ENCODE measurements around the gene YAP1. TPM values are rescaled to one million over a fixed set of nuclear protein-coding genes. Genes with fewer than 3 reads are reported as not detected.
A peak's percentile ranks its signal among the peaks of the same experiment; 100 is the strongest.

Gene YAP1
- total RNA-seq, 4 donors from 2014 or later, result 168 to 230 (median 194) TPM

- intact Hi-C loops (cut with DNase I; ENCODE audit: low total_unique reads), result no loop called here
- no peaks in the 10 kb centered on the region for H3K27me3 ChIP-seq
- DNase-seq, result no peak
- H3K27ac ChIP-seq, result no peak overlapping the region
- TF ChIP-seq CTCF (IDR thresholded peaks at IDR 0.05), result no peak
- no peak for TF ChIP-seq POLR2A (IDR thresholded peaks at IDR 0.05)
- H3K4me3 ChIP-seq, result no peak overlapping the region
- H3K4me1 ChIP-seq, result no peaks in the 10 kb centered on the region
- no peaks in the 10 kb centered on the region for H3K36me3 ChIP-seq
- H3K9me3 ChIP-seq, result no peaks in the 10 kb centered on the region
These were observed 119.9 kb downstream of the YAP1 start for GRCh38 chr11:102230186-102230585.

DNA sequence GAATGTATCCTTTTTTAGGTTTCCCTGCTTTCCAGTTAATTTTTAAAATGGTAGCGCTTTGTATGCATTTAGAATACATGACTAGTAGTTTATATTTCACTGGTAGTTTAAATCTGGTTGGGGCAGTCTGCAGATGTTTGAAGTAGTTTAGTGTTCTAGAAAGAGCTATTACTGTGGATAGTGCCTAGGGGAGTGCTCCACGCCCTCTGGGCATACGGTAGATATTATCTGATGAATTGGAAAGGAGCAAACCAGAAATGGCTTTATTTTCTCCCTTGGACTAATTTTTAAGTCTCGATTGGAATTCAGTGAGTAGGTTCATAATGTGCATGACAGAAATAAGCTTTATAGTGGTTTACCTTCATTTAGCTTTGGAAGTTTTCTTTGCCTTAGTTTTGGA, 120.7 kb downstream of the YAP1 start:
- H3K27me3 ChIP-seq, result no peaks in the 10 kb centered on the region
- intact Hi-C loops (cut with DNase I; ENCODE audit: low total_unique reads), result no loop called here
- H3K27ac ChIP-seq, result no peak overlapping the region
- no peaks in the 10 kb centered on the region for H3K9me3 ChIP-seq
- H3K4me1 ChIP-seq, result peaks cover 0 to 3% of the 10 kb centered on the region in 2 donors
- no peak overlapping the region for H3K4me3 ChIP-seq
- no peak for DNase-seq
- no peaks in the 10 kb centered on the region for H3K36me3 ChIP-seq
- TF ChIP-seq CTCF (IDR thresholded peaks at IDR 0.05) (no peak), POLR2A (IDR thresholded peaks at IDR 0.05) (no peak)

GRCh38 chr11:102234779-102235439, 124.7 kb downstream of the YAP1 start:
- no peaks in the 10 kb centered on the region for H3K36me3 ChIP-seq
- H3K27me3 ChIP-seq, result no peaks in the 10 kb centered on the region
- no peak overlapping the region for H3K4me3 ChIP-seq
- H3K9me3 ChIP-seq, result no peaks in the 10 kb centered on the region
- intact Hi-C loops (cut with DNase I; ENCODE audit: low total_unique reads), result no loop called here
- H3K27ac ChIP-seq, result peak overlapping the region; percentile 37 to 57
- peaks cover 0 to 3% of the 10 kb centered on the region in 2 donors for H3K4me1 ChIP-seq
- no peak for DNase-seq
- TF ChIP-seq CTCF (IDR thresholded peaks at IDR 0.05) (no peak), POLR2A (IDR thresholded peaks at IDR 0.05) (no peak)

DNA sequence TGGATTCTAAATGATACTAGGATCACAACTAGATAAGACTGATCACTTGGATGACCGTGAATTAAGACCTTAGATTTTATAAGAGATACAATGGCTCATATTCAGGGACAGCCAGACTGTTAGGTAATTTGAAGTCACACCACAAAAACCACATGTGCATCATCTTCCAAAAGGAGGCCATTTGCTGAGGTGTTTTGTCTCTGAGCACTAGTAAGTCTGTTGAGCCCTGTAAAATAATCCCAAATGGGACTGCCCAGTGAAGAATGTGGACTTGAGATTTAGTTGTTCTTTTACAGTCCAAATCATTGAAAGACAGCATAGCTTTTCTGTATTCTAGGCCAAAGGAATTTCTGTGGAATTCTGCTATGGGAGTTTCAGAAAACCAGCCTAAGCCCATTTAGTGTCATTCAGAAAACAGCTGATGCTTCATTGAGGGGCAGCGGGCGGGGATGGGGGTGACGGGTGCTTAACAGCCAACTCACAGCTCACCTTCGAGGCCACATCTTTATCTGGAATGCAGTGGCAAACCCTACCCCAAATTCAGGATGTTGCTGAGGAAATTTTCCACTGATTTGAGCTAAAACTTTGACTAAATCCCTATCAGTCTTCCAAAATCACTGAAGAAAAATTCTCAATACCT, 127.0 kb downstream of the YAP1 start:
- intact Hi-C loops (cut with DNase I; ENCODE audit: low total_unique reads), result no loop called here
- no peaks in the 10 kb centered on the region for H3K27me3 ChIP-seq

More for the DNA sequence above, 127.0 kb downstream of the YAP1 start:
- no peak overlapping the region for H3K27ac ChIP-seq
- H3K9me3 ChIP-seq, result no peaks in the 10 kb centered on the region
- no peak for DNase-seq
- H3K4me1 ChIP-seq, result peaks cover 0 to 3% of the 10 kb centered on the region in 2 donors
- TF ChIP-seq POLR2A (IDR thresholded peaks at IDR 0.05), result no peak
- no peak for TF ChIP-seq CTCF (IDR thresholded peaks at IDR 0.05)
- H3K36me3 ChIP-seq, result no peaks in the 10 kb centered on the region
- H3K4me3 ChIP-seq, result no peak overlapping the region

Measured in uterus (tissue), 4 donors.